Left renal cortex interstitium (tissue), 4 donors: ENCODE measurements around the gene PAFAH1B2. TPM values are rescaled to one million over a fixed set of nuclear protein-coding genes. Genes with fewer than 3 reads are reported as not detected.

ENCODE experiments used
- DNase-seq, 4 donors: peaks; one replicate each; pipeline ENCODE4 v3.0.0-alpha.2; 2013; ENCODE audit warnings: low read depth in 4 of 4, low spot score in 2 of 4, missing footprints in 1 of 4
- polyA plus RNA-seq, 4 donors: library from polyadenylated mRNA; unstranded; fragments of 120-200 nt; gene quantifications; one replicate each; pipeline ENCODE4 v1.2.1, GENCODE V29; 2013; ENCODE audit not compliant: insufficient read length in 4 of 4

Gene PAFAH1B2
- polyA plus RNA-seq, 4 donors = 71.3 to 77.8 (median 73.8) TPM

GRCh38 chr11:117187007-117187406, 42.9 kb downstream of the PAFAH1B2 start:
- no peak for DNase-seq

- no peak for DNase-seq
These were observed 43.3 kb downstream of the PAFAH1B2 start for GRCh38 chr11:117187428-117187798.

GRCh38 chr11:117187799-117188481, 43.9 kb downstream of the PAFAH1B2 start:
- DNase-seq = no peak

DNA sequence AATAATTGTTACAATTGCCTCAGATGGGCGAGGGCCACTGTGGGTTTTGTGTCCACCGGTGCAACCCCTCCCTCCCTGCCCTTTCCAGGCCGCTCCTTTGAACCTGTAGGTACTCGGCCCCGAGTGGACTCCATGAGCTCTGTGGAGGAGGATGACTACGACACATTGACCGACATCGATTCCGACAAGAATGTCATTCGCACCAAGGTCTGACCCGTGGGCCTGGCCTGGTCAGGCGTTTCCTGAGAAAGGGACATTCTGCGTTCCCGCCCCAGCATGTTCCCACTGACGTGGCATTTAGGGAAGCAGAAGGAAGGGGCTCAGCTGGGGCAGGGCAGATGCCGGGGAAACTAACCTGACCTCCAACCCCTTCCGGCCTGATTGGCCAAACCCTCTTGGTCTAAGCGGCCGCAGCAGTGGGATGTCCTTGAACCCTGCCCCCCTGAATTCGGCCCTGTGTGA, 44.6 kb downstream of the PAFAH1B2 start:
- no peak for DNase-seq

- DNase-seq = no peak
These were observed 45.3 kb downstream of the PAFAH1B2 start for GRCh38 chr11:117189191-117189940.

DNA sequence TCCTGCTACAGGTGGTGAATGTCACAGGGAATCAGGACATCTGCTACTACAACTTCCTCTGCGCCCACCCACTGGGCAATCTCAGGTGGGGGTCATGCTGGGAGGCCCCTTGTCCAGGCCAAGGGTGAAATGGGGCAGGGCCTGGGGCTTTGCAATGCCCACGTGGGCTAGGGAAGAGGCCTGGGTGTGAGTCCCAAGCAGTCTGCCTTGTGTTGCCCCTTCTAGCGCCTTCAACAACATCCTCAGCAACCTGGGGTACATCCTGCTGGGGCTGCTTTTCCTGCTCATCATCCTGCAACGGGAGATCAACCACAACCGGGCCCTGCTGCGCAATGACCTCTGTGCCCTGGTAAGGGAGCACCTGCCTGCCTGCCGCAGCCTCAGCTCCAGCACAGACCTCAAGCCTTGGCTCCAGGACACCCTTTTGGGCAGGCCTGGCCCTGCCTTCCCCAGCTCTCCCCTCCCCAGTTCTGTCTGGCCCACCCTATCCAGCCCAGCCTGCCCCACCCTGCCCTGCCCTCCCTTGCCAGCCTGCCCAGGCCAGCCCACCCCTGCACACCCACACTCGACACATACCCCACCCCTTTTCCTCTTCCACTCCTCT, 46.0 kb downstream of the PAFAH1B2 start:
- DNase-seq = no peak

DNA sequence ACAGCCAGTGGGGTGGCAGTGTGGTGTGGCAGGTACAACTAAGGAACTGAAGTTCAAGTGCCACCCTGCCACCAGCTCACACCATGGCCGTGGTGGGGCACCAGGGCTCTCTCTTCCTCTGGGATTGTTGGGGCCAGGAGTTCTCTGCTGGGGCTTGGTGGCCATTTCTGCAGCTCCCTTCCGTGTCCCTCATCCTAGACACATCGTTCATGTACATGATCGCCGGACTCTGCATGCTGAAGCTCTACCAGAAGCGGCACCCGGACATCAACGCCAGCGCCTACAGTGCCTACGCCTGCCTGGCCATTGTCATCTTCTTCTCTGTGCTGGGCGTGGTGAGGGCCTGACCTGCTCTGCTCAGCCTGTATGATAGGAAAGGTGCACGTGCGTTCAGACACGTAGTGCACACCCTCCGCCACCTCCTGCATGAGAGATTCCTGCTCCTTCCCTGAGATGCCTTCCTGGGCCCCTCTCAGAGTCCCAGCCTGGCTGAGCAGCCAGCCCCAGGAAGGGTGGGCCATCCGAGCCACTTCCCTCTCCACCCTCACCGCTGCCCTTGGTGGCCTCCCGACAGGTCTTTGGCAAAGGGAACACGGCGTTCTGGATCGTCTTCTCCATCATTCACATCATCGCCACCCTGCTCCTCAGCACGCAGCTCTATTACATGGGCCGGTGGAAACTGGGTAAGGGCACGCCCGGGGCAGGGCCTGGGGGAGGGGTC, 47.8 kb downstream of the PAFAH1B2 start:
- no peak for DNase-seq

DNA sequence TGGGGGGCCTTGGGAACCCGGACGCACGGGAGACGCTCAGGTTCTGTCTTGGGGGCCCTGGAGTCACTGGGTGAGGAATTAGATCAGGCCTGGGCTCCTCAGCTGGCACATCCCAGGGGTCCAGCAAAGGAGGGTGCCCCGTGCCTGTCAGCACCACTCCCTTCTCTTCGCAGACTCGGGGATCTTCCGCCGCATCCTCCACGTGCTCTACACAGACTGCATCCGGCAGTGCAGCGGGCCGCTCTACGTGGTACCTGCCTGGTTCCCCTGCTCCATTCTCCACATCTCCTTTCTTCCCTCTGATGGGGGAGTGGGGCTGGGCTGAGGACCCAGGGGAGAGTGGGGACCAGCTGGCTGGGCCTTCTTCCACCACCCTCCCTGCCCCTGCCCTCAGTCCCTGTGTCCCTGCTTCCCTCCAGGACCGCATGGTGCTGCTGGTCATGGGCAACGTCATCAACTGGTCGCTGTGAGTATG, 48.4 kb downstream of the PAFAH1B2 start:
- no peak for DNase-seq

DNA sequence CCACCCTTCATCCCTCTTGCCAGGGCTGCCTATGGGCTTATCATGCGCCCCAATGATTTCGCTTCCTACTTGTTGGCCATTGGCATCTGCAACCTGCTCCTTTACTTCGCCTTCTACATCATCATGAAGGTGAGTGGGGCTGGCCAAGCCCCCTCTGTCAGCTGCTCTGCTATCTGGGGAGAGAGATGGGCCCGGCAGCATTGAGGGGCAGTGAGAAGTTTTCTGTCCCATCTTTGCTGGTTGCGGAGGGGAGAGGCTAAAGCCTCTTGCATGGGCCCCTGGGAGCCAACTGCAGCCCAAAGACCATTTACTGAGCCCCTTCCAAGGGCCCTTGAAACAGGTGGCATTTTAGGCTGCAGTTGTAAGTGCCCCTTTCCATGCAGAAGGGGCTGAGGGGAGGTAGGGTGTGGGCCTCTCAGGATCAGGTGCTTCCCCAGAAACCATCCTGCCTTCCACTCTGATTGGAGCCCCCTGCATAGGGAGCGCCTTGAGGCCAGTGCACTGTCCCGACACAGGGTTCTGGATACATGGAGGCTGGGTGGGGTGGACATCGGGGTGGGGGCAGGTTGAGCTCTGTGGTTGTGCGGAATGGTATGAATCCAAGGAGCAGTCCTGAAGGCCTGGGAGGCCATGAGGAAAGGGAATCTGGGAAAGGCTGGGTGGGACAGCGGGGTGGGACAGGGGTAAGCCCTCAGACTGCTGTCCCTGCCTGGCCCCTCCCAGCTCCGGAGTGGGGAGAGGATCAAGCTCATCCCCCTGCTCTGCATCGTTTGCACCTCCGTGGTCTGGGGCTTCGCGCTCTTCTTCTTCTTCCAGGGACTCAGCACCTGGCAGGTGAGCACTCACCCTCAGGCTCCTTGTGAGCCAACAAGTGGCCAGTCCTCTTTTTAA, 49.3 kb downstream of the PAFAH1B2 start:
- DNase-seq = no peak

DNA sequence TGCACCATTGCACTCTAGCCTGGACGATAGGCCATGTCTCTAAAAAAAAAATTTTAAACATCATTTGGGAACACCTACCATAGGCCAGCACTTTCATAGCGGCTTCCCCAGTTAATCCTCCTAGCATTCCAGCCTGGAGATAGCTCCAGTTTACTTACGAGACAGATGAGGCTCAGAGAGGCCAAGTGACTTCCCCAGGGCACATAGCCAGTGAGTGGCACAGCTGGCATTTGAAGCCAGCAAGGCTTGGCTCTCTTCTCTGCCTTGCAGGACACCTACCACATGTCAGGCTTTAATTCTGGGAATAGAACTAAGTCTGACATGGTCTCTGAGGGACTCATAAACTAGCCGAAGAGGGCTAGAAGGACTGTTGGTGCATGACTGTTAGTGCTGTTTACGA, 50.2 kb downstream of the PAFAH1B2 start:
- no peak for DNase-seq

GRCh38 chr11:117195258-117195657, 51.2 kb downstream of the PAFAH1B2 start:
- no peak for DNase-seq

- DNase-seq = no peak
These were observed 51.7 kb downstream of the PAFAH1B2 start for GRCh38 chr11:117195761-117196160.

DNA sequence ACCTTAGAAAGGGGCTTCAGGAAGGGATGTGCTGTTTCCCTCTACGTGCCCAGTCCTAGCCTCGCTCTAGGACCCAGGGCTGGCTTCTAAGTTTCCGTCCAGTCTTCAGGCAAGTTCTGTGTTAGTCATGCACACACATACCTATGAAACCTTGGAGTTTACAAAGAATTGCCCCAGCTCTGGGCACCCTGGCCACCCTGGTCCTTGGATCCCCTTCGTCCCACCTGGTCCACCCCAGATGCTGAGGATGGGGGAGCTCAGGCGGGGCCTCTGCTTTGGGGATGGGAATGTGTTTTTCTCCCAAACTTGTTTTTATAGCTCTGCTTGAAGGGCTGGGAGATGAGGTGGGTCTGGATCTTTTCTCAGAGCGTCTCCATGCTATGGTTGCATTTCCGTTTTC, 52.9 kb downstream of the PAFAH1B2 start:
- DNase-seq = no peak

DNA sequence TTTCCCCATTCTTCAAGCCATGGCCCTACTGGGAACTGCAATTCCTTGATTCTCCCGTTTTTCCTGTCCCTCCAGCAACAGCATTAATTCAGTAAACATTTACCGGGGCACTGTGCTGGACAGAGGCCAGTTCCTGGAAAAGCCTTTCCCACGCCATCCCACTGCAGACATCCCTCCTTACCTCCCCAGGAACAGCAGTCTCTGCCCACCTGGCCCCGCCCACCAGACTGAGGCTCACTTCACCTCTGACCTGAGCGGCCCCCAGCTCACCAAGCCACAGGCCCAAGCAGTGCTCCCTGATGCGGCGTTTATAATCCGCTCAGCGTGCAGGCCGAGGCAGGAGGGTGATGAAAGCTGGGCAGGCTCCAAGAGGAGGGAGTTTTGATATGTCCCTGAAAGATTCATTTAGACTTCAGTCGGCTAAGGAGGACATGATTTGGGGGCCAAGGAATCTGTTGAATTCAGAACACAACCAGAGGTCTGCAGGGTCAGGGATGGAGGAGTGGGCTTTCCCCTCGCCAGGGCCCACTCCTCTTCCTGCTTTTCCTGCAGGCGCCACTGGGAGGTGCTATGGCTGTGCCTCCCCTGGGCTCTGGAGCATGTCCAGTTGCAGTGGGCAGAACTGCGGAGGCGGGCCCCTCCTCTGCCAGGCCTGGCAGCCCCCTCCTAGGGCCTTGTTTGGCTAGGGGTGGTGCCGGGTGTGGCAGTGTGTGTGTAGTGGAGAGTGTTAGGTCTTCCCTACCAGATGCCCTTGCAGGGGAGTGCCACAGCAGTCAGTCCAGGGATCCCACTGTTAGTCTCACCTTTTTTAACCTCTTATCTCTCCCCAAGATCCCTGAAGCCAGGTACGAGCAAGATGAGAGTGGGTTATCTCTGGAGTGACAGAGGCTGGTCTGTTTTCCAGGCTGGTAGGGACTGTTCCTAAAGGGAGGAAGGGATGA, 53.7 kb downstream of the PAFAH1B2 start:
- no peak for DNase-seq

DNA sequence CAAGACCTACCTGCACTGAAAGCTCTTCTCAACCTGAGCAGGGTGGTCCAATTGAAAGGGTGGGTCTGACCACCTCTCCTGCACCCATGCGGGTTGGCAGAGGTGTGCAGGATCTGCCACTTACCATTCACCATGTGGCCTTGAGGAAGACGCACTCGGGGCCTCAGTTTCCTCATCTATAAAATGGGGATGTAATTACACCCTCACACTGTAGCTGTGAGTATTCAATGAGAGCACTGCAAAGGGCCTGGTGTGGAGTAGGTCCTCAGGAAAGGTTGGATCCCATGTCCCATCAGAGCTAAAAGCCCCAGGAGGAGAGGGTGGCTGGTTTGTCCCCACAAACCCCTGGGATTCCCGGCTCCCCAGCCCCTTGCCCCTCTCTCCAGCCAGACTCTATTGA, 54.5 kb downstream of the PAFAH1B2 start:
- no peak for DNase-seq

DNA sequence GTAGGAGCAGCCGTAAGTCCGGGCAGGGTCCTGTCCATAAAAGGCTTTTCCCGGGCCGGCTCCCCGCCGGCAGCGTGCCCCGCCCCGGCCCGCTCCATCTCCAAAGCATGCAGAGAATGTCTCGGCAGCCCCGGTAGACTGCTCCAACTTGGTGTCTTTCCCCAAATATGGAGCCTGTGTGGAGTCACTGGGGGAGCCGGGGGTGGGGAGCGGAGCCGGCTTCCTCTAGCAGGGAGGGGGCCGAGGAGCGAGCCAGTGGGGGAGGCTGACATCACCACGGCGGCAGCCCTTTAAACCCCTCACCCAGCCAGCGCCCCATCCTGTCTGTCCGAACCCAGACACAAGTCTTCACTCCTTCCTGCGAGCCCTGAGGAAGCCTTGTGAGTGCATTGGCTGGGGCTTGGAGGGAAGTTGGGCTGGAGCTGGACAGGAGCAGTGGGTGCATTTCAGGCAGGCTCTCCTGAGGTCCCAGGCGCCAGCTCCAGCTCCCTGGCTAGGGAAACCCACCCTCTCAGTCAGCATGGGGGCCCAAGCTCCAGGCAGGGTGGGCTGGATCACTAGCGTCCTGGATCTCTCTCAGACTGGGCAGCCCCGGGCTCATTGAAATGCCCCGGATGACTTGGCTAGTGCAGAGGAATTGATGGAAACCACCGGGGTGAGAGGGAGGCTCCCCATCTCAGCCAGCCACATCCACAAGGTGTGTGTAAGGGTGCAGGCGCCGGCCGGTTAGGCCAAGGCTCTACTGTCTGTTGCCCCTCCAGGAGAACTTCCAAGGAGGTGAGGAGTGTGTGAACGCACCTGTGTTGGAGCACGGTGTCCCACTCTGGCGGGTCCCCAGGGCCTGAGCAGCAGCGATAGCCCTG, 55.2 kb downstream of the PAFAH1B2 start, which contains the start of gene TAGLN:
Gene TAGLN (plus strand): TSS at position 318 of the 863 bp plus-strand sequence. CDS start 3,644 bp downstream, outside the sequence.
- DNase-seq = peak in 1 of 4 donors; percentile 72

- DNase-seq = no peak
These were observed 56.1 kb downstream of the PAFAH1B2 start for GRCh38 chr11:117199916-117200812.
